Nephron progenitor cell (in vitro differentiated cells): Measurements from ENCODE around the gene AP2A2.
"Not testable (repeated sequence)": the region's sequence is repeated elsewhere in the genome, so short reads cannot be mapped to it uniquely, and the experiment has no call there.

ENCODE experiments used
- DNase-seq: peaks from one replicate; pipeline ENCODE4 v3.0.0; 2021
- H3K27ac Mint-ChIP-seq: 2 replicates; pipeline ENCODE4 v1.8.0; 2021; ENCODE audit warnings: mild to moderate bottlenecking, moderate library complexity, mixed read lengths
- H3K27me3 Mint-ChIP-seq: 2 replicates; pipeline ENCODE4 v1.8.0; 2021; ENCODE audit warnings: mild to moderate bottlenecking, low read depth, mixed read lengths; ENCODE audit not compliant: poor library complexity
- H3K36me3 Mint-ChIP-seq: 2 replicates; pipeline ENCODE4 v1.8.0; 2021; ENCODE audit warnings: low read depth, mixed read lengths
- H3K4me1 Mint-ChIP-seq: 2 replicates; pipeline ENCODE4 v1.8.0; 2021; ENCODE audit warnings: mixed read lengths
- H3K4me3 Mint-ChIP-seq: 2 replicates; pipeline ENCODE4 v1.8.0; 2021; ENCODE audit warnings: mild to moderate bottlenecking, moderate library complexity, mixed read lengths
- H3K9me3 Mint-ChIP-seq: 2 replicates; pipeline ENCODE4 v1.8.0; 2021; ENCODE audit warnings: mild to moderate bottlenecking, moderate library complexity, mixed read lengths
- TF ChIP-seq, protein P1 (sequence below): fragments of 200-600 bp; sonication (generic); IDR thresholded peaks from 2 replicates; pipeline ENCODE4 v1.5.0; 2021; ENCODE audit warnings: antibody characterized with exemption

AP2A2 gene

DNA sequence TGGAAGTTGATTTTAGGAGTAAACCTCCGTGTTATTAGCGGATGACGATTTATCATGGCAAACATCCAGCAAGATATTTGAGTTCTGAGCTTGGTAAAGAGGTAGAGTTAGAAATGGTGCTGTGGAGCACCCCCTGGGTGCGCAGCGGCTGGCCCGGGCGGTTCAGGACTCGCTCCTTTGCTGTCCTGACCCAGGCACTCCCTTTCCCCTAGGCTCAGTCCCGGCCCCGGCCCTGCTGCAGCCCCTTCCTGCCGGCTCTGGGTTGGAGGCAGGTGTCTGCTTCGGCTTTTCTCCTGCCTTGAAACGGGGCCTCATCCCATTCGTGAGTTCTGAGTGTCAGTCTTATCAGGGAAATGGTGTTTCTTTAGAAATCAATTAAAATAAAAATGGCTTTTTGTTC, 33.4 kb downstream of the AP2A2 start:
- H3K9me3 Mint-ChIP-seq, result peaks cover 6% of the 10 kb centered on the region
- H3K27ac Mint-ChIP-seq, result peak overlapping the region; percentile 22
- peaks cover 41% of the 10 kb centered on the region for H3K36me3 Mint-ChIP-seq
- H3K4me1 Mint-ChIP-seq, result peaks cover 49% of the 10 kb centered on the region
- no peak overlapping the region for H3K4me3 Mint-ChIP-seq
- no peaks in the 10 kb centered on the region for H3K27me3 Mint-ChIP-seq
- TF ChIP-seq, protein P1, sequence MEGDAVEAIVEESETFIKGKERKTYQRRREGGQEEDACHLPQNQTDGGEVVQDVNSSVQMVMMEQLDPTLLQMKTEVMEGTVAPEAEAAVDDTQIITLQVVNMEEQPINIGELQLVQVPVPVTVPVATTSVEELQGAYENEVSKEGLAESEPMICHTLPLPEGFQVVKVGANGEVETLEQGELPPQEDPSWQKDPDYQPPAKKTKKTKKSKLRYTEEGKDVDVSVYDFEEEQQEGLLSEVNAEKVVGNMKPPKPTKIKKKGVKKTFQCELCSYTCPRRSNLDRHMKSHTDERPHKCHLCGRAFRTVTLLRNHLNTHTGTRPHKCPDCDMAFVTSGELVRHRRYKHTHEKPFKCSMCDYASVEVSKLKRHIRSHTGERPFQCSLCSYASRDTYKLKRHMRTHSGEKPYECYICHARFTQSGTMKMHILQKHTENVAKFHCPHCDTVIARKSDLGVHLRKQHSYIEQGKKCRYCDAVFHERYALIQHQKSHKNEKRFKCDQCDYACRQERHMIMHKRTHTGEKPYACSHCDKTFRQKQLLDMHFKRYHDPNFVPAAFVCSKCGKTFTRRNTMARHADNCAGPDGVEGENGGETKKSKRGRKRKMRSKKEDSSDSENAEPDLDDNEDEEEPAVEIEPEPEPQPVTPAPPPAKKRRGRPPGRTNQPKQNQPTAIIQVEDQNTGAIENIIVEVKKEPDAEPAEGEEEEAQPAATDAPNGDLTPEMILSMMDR, result no peak
- DNase-seq, result no peak

- Mint-ChIP-seq H3K36me3 (peaks cover 47% of the 10 kb centered on the region), H3K27me3 (no peaks in the 10 kb centered on the region), H3K9me3 (peaks cover 12% of the 10 kb centered on the region), H3K4me1 (peaks cover 43% of the 10 kb centered on the region), H3K27ac (no peak overlapping the region), H3K4me3 (no peak overlapping the region)
- no peak for DNase-seq
- TF ChIP-seq, protein P1, result no peak
Observed at GRCh38 chr11:959608-960007, 33.9 kb downstream of the AP2A2 start.

- not testable (repeated sequence) for H3K27ac Mint-ChIP-seq, H3K4me3 Mint-ChIP-seq, H3K27me3 Mint-ChIP-seq, DNase-seq
- peaks cover 14% of the 10 kb centered on the region for H3K9me3 Mint-ChIP-seq
- peaks cover 56% of the 10 kb centered on the region for H3K36me3 Mint-ChIP-seq
- peaks cover 25% of the 10 kb centered on the region for H3K4me1 Mint-ChIP-seq
Observed at GRCh38 chr11:961310-961920, 35.7 kb downstream of the AP2A2 start.

DNA sequence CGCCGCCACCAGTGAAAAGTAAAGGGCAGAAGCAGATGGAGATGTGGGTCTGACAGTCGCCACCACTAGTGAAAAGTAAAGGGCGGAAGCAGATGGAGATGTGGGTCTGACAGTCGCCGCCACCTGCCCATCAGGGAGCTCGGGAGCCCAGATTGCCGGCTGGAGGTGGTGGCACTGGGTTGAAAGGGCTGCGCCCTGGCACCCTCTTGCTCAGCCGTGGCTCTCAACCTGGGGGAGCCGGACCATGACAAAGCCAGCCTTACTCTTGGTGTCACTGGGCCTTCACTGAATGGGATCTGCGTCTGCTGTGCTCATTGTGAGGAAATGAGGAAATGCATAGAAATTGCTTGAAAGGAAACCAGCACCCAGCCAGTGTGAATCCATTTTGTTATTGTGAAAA, 36.3 kb downstream of the AP2A2 start:
- TF ChIP-seq, protein P1, result no peak
- Mint-ChIP-seq H3K27ac (no peak overlapping the region), H3K36me3 (peaks cover 57% of the 10 kb centered on the region), H3K4me1 (peaks cover 20% of the 10 kb centered on the region), H3K4me3 (no peak overlapping the region), H3K9me3 (peaks cover 14% of the 10 kb centered on the region), H3K27me3 (no peaks in the 10 kb centered on the region)
- DNase-seq, result no peak

DNA sequence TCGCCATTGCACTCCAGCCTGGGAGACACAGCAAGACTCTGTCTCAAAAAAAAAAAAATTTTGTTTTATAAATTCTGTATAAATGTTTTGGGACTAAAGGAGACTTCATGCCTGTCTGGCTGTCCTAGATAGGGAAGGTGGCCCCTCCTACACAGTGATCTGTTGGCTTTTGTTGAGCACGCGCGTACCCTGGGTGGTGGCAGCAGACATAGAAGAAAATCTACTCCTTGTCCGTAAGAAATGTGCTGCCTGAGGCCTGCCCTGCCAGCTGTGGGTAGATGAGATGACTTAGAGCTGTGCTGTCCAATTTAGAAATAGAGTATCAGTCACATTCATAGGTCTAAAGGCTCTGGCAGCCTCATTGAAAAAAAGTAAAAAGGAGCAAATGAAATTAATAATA, 37.0 kb downstream of the AP2A2 start:
- no peak for DNase-seq

GRCh38 chr11:963852-964251, 38.2 kb downstream of the AP2A2 start:
- Mint-ChIP-seq H3K9me3 (peaks cover 14% of the 10 kb centered on the region), H3K27ac (no peak overlapping the region), H3K4me3 (no peak overlapping the region), H3K27me3 (no peaks in the 10 kb centered on the region), H3K36me3 (peaks cover 57% of the 10 kb centered on the region), H3K4me1 (peaks cover under 1% of the 10 kb centered on the region)
- no peak for DNase-seq
- TF ChIP-seq, protein P1, result no peak

More for the DNA sequence above, 37.0 kb downstream of the AP2A2 start:
- H3K27ac Mint-ChIP-seq, result no peak overlapping the region
- H3K9me3 Mint-ChIP-seq, result peaks cover 14% of the 10 kb centered on the region
- TF ChIP-seq, protein P1, result no peak
- H3K27me3 Mint-ChIP-seq, result no peaks in the 10 kb centered on the region
- H3K36me3 Mint-ChIP-seq, result peaks cover 57% of the 10 kb centered on the region
- H3K4me3 Mint-ChIP-seq, result no peak overlapping the region
- H3K4me1 Mint-ChIP-seq, result peaks cover 13% of the 10 kb centered on the region
